GM13977 (cell line): ENCODE measurements around the gene EHD4.

Source experiments
- DNase-seq: peaks from one replicate; pipeline ENCODE4 v3.0.0; 2012; ENCODE audit warnings: low spot score
- in situ Hi-C: fragments of 300-500 bp; cut with MboI; formaldehyde crosslinking; loops from one replicate; pipeline ENCODE4 v1.12.0; 2022; ENCODE audit warnings: low sequenced_read_pairs, low pct_unique_long_range_greater_than_20kb, mixed read lengths, inconsistent platforms; ENCODE audit not compliant: unreplicated experiment
- TF ChIP-seq, protein P1 (sequence below): IDR thresholded peaks from 2 replicates; pipeline ENCODE4 v1.5.1; 2012; ENCODE audit warnings: mild to moderate bottlenecking, control low read depth; ENCODE audit not compliant: insufficient read depth; ENCODE audit errors: extremely low read depth, missing control alignments

Gene EHD4

DNA sequence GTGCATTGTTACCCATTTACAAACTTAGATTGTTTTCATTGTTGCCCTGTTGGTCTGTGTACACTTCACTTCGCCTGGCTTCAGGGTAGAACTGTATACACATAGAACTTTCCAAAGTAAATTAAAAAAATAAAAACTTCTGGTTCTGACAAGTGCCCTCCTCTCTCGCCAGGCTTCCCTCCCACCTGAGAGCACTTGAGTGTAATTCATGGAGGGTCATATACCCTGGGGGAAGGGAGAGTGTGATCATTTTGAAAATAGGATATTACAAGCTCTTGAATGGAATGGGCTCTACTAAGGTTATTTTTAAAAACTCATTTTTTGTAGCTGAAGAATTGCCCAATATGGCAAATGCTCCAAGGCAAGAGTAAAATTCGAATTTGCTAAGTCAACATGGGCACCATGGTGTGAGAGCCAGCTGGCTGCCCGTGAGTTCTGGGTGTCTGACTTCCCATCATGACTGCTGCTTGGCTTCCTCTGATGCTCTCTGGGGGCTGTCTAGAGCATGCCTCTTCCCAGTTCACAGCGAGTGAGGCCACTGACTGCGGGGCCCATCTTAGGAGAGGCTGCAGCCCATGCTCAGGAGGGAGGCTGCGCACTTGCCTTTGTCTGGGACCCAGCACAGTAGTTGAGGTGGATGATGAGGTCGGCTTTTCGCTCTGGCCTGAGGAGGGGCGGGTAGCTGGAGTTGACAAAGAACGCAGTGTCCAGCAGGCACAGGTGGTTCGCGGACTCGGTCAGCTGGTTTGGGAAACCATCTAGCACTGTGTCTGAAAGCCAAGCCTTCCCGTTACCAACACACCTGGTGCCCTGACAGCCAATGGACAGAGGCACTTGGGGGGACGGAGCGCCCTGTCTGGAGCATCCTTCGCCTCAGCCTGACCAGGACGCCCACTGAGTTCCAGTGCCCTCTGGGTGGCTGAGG lies 13.1 kb upstream of the EHD4 start:
- in situ Hi-C loops: no loop called here
- no peak for DNase-seq
- TF ChIP-seq, protein P1, sequence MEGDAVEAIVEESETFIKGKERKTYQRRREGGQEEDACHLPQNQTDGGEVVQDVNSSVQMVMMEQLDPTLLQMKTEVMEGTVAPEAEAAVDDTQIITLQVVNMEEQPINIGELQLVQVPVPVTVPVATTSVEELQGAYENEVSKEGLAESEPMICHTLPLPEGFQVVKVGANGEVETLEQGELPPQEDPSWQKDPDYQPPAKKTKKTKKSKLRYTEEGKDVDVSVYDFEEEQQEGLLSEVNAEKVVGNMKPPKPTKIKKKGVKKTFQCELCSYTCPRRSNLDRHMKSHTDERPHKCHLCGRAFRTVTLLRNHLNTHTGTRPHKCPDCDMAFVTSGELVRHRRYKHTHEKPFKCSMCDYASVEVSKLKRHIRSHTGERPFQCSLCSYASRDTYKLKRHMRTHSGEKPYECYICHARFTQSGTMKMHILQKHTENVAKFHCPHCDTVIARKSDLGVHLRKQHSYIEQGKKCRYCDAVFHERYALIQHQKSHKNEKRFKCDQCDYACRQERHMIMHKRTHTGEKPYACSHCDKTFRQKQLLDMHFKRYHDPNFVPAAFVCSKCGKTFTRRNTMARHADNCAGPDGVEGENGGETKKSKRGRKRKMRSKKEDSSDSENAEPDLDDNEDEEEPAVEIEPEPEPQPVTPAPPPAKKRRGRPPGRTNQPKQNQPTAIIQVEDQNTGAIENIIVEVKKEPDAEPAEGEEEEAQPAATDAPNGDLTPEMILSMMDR: no peak

DNA sequence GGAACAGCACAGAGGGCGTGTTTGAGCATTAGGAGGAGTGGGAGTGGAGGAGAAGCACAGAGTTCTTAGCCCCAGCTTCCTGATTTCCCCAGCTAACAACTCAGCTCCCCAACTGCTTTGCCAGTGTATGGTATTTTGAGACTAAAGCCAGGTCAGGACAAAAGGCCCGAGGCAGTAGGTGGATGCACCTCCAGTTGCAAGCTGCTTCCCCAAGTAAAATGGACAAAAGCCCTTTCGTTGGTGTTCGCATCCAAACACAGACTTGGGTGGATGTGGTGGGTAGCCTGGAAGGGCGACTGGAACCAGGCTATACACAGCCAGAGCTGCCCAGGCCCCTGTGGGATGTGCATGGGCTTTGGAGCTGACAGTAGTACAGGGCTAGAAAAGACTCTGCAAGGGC lies 12.3 kb upstream of the EHD4 start:
- TF ChIP-seq, protein P1: no peak
- DNase-seq: no peak
- in situ Hi-C loops: no loop called here

GRCh38 chr15:41983621-41984571 lies 11.5 kb upstream of the EHD4 start:
- in situ Hi-C loops: no loop called here
- TF ChIP-seq, protein P1: no peak
- no peak for DNase-seq

- DNase-seq: no peak
- in situ Hi-C loops: no loop called here
- TF ChIP-seq, protein P1: no peak
These were observed 10.9 kb upstream of the EHD4 start for GRCh38 chr15:41983221-41983620.

- no peak for DNase-seq
- TF ChIP-seq, protein P1: no peak
- in situ Hi-C loops: no loop called here
These were observed 10.0 kb upstream of the EHD4 start for GRCh38 chr15:41982133-41982930.
